Erythroblast (primary cell): ENCODE results near the gene PTPRN2.

ENCODE experiments used
- GATA1 ChIP-seq: IDR thresholded peaks from 2 replicates; pipeline ENCODE4 v1.6.1; 2011; ENCODE audit warnings: low read depth, mild to moderate bottlenecking, control low read depth, low read length, moderate library complexity
- POLR2A ChIP-seq: IDR thresholded peaks from 2 replicates; pipeline ENCODE4 v1.6.1; 2011; ENCODE audit warnings: mild to moderate bottlenecking, low read length

GRCh38 chr7:157789942-157790341 lies 797.7 kb downstream of the PTPRN2 start:
- TF ChIP-seq GATA1 (no peak), POLR2A (no peak)
